GM12873 (cell line): Measurements from ENCODE around the gene SMC5.

Experiments used
- CTCF ChIP-seq: IDR thresholded peaks from 2 replicates; pipeline ENCODE4 v1.5.1; 2012; ENCODE audit warnings: low read depth, mild to moderate bottlenecking, moderate library complexity, low read length, control low read depth; ENCODE audit not compliant: insufficient read depth; ENCODE audit errors: missing control alignments

Gene SMC5

DNA sequence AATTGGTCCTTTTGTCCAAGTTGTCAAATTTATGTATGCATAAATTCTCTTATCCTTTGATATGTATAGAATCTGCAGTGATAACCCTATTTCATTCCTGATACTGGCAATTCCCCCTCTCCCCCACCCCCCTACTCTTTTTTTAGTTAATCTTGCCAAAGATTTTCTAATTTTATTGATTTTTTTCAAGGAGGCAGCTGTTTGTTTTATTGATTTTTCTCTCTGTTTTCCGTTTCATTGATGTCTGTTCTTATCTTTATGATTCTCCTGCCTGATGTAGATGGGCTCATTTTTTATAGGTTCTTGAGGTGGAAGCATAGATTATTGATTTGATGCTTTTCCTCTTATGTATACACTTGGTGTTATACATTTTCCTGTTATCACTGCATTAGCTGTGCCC, 34.4 kb downstream of the SMC5 start:
- TF ChIP-seq CTCF = no peak

DNA sequence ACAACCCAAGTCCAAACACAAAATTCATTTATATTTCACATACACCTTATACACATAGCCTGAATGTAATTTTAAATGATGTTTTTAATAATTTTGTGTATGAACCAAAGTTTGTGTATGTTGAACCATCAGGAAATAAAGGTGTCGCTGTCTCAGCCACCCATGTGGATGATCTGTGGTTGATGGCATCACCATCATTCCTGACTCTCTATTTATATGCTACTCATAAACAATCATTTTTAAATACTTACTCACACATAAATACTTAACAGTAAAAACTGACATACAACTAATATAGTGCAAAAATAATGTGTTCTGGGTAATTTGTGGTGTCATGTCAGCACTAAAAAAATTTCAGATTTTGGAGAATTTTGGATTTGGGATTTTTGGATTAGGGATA, 38.4 kb downstream of the SMC5 start:
- TF ChIP-seq CTCF = no peak

GRCh38 chr9:70298245-70298771, 39.5 kb downstream of the SMC5 start:
- TF ChIP-seq CTCF = no peak

- TF ChIP-seq CTCF = no peak
Observed at GRCh38 chr9:70303268-70303667, 44.5 kb downstream of the SMC5 start.

- no peak for TF ChIP-seq CTCF
Observed at GRCh38 chr9:70304810-70305209, 46.0 kb downstream of the SMC5 start.

DNA sequence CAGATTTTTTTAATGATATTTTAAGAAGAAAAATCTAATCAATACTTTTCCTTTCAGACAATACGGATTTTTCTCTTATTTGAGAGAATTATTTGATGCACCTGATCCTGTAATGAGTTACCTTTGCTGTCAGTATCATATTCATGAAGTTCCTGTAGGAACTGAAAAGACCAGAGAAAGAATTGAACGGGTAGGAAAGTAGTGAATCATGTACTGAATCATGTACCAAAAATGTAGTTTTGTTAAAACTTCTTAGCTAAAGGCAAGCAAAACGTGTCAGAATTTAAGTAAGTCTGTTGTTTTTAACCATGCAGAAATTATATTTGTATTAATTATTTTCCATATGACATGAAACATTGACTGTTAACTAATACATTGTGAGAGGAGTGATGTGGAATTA, 56.6 kb downstream of the SMC5 start:
- TF ChIP-seq CTCF = no peak

GRCh38 chr9:70318002-70318401, 59.2 kb downstream of the SMC5 start:
- TF ChIP-seq CTCF = peak; percentile 12
